Mammary epithelial cell (primary cell): ENCODE data around the gene VWA3B.

Experiments
- CTCF ChIP-seq, 2 donors: IDR thresholded peaks in 1 of 2; conservative IDR thresholded peaks in 1 of 2; 2 replicates each; pipeline ENCODE4 v1.5.1; 2011 to 2012; ENCODE audit warnings: inconsistent platforms in 2 of 2, low read length in 2 of 2, mild to moderate bottlenecking in 2 of 2, control low read depth in 1 of 2, low read depth in 1 of 2; ENCODE audit not compliant: insufficient read depth in 1 of 2; ENCODE audit errors: extremely low read depth in 1 of 2
- EZH2 ChIP-seq: IDR thresholded peaks from 2 replicates; pipeline ENCODE4 v1.6.1; 2012; ENCODE audit warnings: low read length, inconsistent platforms, borderline replicate concordance

GRCh38 chr2:98172150-98172765, 85.3 kb downstream of the VWA3B start:
- TF ChIP-seq CTCF (conservative IDR thresholded peaks at IDR 0.05 in 1 of 2, IDR thresholded peaks at IDR 0.05 in 1 of 2; ENCODE audit: extremely low read depth in 1 of 2, insufficient read depth in 1 of 2, low read depth in 1 of 2, low read length in 2 of 2): no peak
- no peak for TF ChIP-seq EZH2
